H1 (cell line): Measurements from ENCODE around the gene VPS13D.

Experiments
- SIX5 ChIP-seq: IDR thresholded peaks from 2 replicates; pipeline ENCODE4 v1.6.1; 2011; ENCODE audit warnings: mild to moderate bottlenecking, low read depth, low read length
- TAF7 ChIP-seq: optimal IDR thresholded peaks from 2 replicates; pipeline ENCODE3; 2011; ENCODE audit warnings: low read depth, mild to moderate bottlenecking, inconsistent platforms, low read length, moderate library complexity, borderline replicate concordance
- TCF12 ChIP-seq: IDR thresholded peaks from 2 replicates; pipeline ENCODE4 v1.6.1; 2011; ENCODE audit warnings: low read depth, mild to moderate bottlenecking, low read length

- TF ChIP-seq SIX5 (no peak), TCF12 (no peak), TAF7 (no peak)
Observed at GRCh38 chr1:12508849-12509248, 279.0 kb downstream of the VPS13D start.
